SU-DHL-6 (cell line): Measurements from ENCODE around the gene DHRS7.
A peak's percentile ranks its signal among the peaks of the same experiment; 100 is the strongest.

Experiments
- H2AFZ ChIP-seq: fragments of 200-600 bp; sonication (generic); 2 replicates; pipeline ENCODE4 v1.6.1; 2014; ENCODE audit warnings: low read depth, mild to moderate bottlenecking, moderate library complexity, mixed read lengths, antibody characterized with exemption, low read length; ENCODE audit not compliant: severe bottlenecking
- H3F3A ChIP-seq: fragments of 200-600 bp; shearing (Covaris generic); 2 replicates; pipeline ENCODE4 v1.6.0; 2016; ENCODE audit warnings: antibody characterized with exemption, mild to moderate bottlenecking; ENCODE audit not compliant: insufficient read depth
- H3K27ac ChIP-seq: fragments of 200-600 bp; sonication (generic); 2 replicates; pipeline ENCODE4 v1.5.1; 2016; ENCODE audit warnings: low read depth, mild to moderate bottlenecking, low read length, moderate library complexity, mixed read lengths
- H3K27me3 ChIP-seq: fragments of 200-600 bp; sonication (generic), shearing (Covaris generic); 2 replicates; pipeline ENCODE4 v1.6.0; 2014; ENCODE audit warnings: mild to moderate bottlenecking, low read length
- H3K36me3 ChIP-seq: fragments of 200-600 bp; sonication (generic); 2 replicates; pipeline ENCODE4 v1.6.1; 2014; ENCODE audit warnings: mild to moderate bottlenecking, low read length, mixed read lengths
- H3K4me2 ChIP-seq: fragments of 300-600, 200-600 bp; shearing (Covaris generic), sonication (generic); 2 replicates; pipeline ENCODE4 v1.6.0; 2014; ENCODE audit warnings: low read length, low read depth, mild to moderate bottlenecking; ENCODE audit not compliant: poor library complexity, severe bottlenecking
- H3K4me3 ChIP-seq: fragments of 200-600 bp; sonication (generic); 2 replicates; pipeline ENCODE4 v1.5.1; 2014; ENCODE audit warnings: antibody characterized with exemption, low read length, mild to moderate bottlenecking, mixed read lengths; ENCODE audit not compliant: insufficient read depth, poor library complexity, severe bottlenecking
- H3K79me2 ChIP-seq: fragments of 200-600 bp; sonication (generic); 2 replicates; pipeline ENCODE4 v1.6.1; 2014; ENCODE audit warnings: mild to moderate bottlenecking, low read length, moderate library complexity; ENCODE audit not compliant: insufficient read depth
- H3K9ac ChIP-seq: fragments of 200-600 bp; sonication (generic); 2 replicates; pipeline ENCODE4 v1.7.0; 2014; ENCODE audit warnings: mild to moderate bottlenecking, low read length
- H3K9me2 ChIP-seq: fragments of 200-600 bp; sonication (generic); replicated peaks from 2 replicates; pipeline ENCODE4 v1.6.1; 2014; ENCODE audit warnings: low read length; ENCODE audit not compliant: insufficient read depth
- H3K9me3 ChIP-seq: fragments of 200-600 bp; sonication (generic); 2 replicates; pipeline ENCODE4 v1.6.1; 2014; ENCODE audit warnings: low read length, mixed read lengths; ENCODE audit not compliant: insufficient read depth
- H4K20me1 ChIP-seq: fragments of 200-600 bp; sonication (generic); 2 replicates; pipeline ENCODE4 v1.6.1; 2014; ENCODE audit warnings: low read depth, mild to moderate bottlenecking, antibody characterized with exemption, low read length, moderate library complexity, mixed read lengths
- EZH2phosphoT487 ChIP-seq: fragments of 200-600 bp; sonication (generic), shearing (Covaris generic); conservative IDR thresholded peaks from 2 replicates; pipeline ENCODE4 v1.6.1; 2018; ENCODE audit warnings: mild to moderate bottlenecking, antibody characterized with exemption, low read length, moderate library complexity, mixed read lengths
- TF ChIP-seq, protein P1 (sequence below): fragments of 200-600 bp; sonication (generic); IDR thresholded peaks from one replicate; pipeline ENCODE4 v1.5.1; 2017; ENCODE audit warnings: antibody characterized with exemption, mild to moderate bottlenecking, low read length, moderate library complexity; ENCODE audit not compliant: insufficient read depth, poor library complexity, severe bottlenecking

DHRS7 gene

DNA sequence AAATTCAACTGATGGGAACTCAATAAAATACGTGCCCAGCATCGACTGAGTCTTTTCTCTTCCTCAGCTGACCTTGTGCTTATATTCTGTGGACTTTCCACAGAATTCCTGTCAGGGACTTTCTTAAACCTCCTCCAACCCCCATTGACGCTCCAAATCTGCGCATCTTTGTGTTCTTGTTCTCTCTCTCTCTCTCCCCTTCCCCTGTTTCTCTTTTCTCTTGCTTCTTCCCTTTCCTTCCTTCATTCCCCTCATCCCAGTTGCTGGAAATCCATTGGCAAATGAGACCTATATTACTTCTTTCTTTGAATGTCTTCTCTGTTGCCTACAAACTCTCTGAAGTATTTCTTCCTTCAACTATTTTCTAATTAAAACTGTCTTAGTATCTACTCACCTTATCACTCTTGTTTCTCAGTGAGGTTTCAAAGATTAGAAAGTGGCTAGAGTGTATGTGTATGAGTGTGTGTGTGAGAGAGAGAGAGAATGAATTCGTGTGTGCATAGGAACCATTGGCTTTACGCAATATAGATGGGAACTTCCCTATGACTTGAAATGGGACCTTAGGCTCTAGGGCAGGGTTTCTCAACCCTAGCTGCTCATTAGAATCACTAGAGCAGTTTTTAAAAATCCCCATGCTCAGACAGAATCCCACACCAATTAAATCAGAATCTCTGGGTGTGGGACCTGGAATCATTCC, 41.8 kb upstream of the DHRS7 start:
- no peak for TF ChIP-seq EZH2phosphoT487
- TF ChIP-seq, protein P1, sequence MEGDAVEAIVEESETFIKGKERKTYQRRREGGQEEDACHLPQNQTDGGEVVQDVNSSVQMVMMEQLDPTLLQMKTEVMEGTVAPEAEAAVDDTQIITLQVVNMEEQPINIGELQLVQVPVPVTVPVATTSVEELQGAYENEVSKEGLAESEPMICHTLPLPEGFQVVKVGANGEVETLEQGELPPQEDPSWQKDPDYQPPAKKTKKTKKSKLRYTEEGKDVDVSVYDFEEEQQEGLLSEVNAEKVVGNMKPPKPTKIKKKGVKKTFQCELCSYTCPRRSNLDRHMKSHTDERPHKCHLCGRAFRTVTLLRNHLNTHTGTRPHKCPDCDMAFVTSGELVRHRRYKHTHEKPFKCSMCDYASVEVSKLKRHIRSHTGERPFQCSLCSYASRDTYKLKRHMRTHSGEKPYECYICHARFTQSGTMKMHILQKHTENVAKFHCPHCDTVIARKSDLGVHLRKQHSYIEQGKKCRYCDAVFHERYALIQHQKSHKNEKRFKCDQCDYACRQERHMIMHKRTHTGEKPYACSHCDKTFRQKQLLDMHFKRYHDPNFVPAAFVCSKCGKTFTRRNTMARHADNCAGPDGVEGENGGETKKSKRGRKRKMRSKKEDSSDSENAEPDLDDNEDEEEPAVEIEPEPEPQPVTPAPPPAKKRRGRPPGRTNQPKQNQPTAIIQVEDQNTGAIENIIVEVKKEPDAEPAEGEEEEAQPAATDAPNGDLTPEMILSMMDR, result no peak
- Histone ChIP-seq H3K9ac (no peak overlapping the region), H2AFZ (no peak overlapping the region), H3K4me2 (no peak overlapping the region), H3K79me2 (no peaks in the 10 kb centered on the region), H3K27ac (no peak overlapping the region), H3K36me3 (no peaks in the 10 kb centered on the region), H3K9me3 (no peaks in the 10 kb centered on the region), H3K4me3 (no peak overlapping the region), H4K20me1 (no peaks in the 10 kb centered on the region), H3F3A (no peaks in the 10 kb centered on the region), H3K9me2 (no peaks in the 10 kb centered on the region), H3K27me3 (no peaks in the 10 kb centered on the region)

GRCh38 chr14:60206249-60206670, 41.1 kb upstream of the DHRS7 start:
- Histone ChIP-seq H3K27me3 (no peaks in the 10 kb centered on the region), H3K9me2 (no peaks in the 10 kb centered on the region)

DNA sequence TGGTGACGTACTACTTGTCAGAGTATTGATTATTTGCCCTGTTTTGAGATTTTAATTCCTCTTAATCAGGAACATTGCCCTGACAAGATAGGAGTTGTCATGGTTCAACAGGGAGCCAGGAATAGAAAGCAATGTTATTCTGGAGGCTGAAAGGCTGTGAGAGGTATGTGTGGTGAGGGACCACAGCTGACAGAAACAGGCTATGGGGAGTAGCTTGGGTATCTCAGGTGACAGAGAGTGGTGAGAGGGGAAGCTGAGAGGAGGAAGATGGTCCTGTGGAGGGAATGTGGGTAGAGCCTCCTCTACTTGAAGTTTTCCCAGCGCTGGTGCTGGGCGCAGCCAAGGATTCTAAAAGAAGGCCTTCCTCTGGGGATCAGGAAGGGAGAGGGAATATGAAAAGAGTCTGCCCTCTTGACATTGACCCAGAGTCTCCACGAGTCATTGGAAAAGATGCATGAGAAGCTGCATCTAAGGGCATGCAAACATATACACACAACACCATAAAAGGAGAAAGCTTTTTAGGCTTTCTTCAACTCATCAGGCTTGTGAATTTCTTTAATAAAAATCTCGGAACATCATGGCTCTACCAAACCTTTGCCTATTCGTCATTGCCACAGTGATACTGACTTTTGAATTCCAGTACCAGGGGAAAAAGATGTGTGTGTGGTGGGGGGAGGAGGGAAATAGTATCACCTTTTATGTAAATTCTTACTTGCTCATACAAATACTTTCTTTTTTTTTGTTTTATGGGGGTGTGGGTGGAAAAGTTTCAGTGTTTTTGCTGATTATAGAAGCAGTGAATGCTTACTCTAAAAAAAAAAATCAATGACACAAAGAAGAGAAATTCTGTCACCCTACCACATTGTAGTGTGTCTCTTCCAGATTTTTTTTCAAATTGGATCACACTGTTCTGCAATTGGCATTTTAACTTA, 39.9 kb upstream of the DHRS7 start:
- no peaks in the 10 kb centered on the region for H3K27me3 ChIP-seq
- TF ChIP-seq, protein P1, result no peak
- no peak for TF ChIP-seq EZH2phosphoT487
- no peak overlapping the region for H2AFZ ChIP-seq
- H3K36me3 ChIP-seq, result no peaks in the 10 kb centered on the region
- H3K9ac ChIP-seq, result no peak overlapping the region
- peak overlapping the region; percentile 13 for H3K4me2 ChIP-seq
- no peaks in the 10 kb centered on the region for H3K9me2 ChIP-seq
- no peaks in the 10 kb centered on the region for H3F3A ChIP-seq
- no peaks in the 10 kb centered on the region for H4K20me1 ChIP-seq
- H3K9me3 ChIP-seq, result no peaks in the 10 kb centered on the region
- no peak overlapping the region for H3K4me3 ChIP-seq
- H3K79me2 ChIP-seq, result no peaks in the 10 kb centered on the region
- no peak overlapping the region for H3K27ac ChIP-seq

More at GRCh38 chr14:60206249-60206670, 41.1 kb upstream of the DHRS7 start:
- Histone ChIP-seq H4K20me1 (no peaks in the 10 kb centered on the region), H3K36me3 (no peaks in the 10 kb centered on the region), H3K4me2 (no peak overlapping the region), H3K27ac (no peak overlapping the region), H2AFZ (no peak overlapping the region), H3F3A (no peaks in the 10 kb centered on the region), H3K4me3 (no peak overlapping the region), H3K79me2 (no peaks in the 10 kb centered on the region), H3K9ac (no peak overlapping the region), H3K9me3 (no peaks in the 10 kb centered on the region)
- TF ChIP-seq, protein P1, result no peak
- TF ChIP-seq EZH2phosphoT487, result no peak
